Left ventricle myocardium inferior (tissue), 1 donor: ENCODE data around the gene TBXAS1. TPM values are rescaled to one million over a fixed set of nuclear protein-coding genes. Genes with fewer than 3 reads are reported as not detected.

Source experiments
- DNase-seq: peaks from one replicate; pipeline ENCODE4 v3.0.0-alpha.2; 2020
- H3K27ac ChIP-seq: fragments of 200-600 bp; replicated peaks from 2 replicates; pipeline ENCODE4 v1.8.0; 2021
- H3K27me3 ChIP-seq: fragments of 200-600 bp; 2 replicates; pipeline ENCODE4 v1.8.0; 2021; ENCODE audit warnings: low read depth
- H3K36me3 ChIP-seq: fragments of 200-600 bp; 2 replicates; pipeline ENCODE4 v1.8.0; 2021
- H3K4me1 ChIP-seq: fragments of 200-600 bp; 2 replicates; pipeline ENCODE4 v1.8.0; 2021
- H3K4me3 ChIP-seq: fragments of 200-600 bp; 2 replicates; pipeline ENCODE4 v1.8.0; 2021; ENCODE audit warnings: mild to moderate bottlenecking, moderate library complexity
- H3K9me3 ChIP-seq: fragments of 200-600 bp; replicated peaks from 2 replicates; pipeline ENCODE4 v1.8.0; 2021
- CTCF ChIP-seq: fragments of 200-600 bp; IDR thresholded peaks from 2 replicates; pipeline ENCODE4 v1.8.0; 2021; ENCODE audit warnings: antibody characterized with exemption, mild to moderate bottlenecking, borderline replicate concordance
- intact Hi-C: fragments of 100-400 bp; cut with micrococcal nuclease; formaldehyde crosslinking; loops from one replicate; pipeline ENCODE4 v1.11.0; 2022
- total RNA-seq: library from RNA; stranded (reverse); fragmentation: NEBNext Ultra II Directional; extraction: Animal tissue kit (Norgen Biotek cat#: 25700); gene quantifications from one replicate; pipeline ENCODE4 v1.2.1, GENCODE V29; 2021
- donor health status: DM: no; HTN: yes; CAD: no; lungs with severe emphysema.

Gene TBXAS1
- total RNA-seq, 1 donor from 2014 or later: 3.9 TPM

GRCh38 chr7:139854124-139854511, 25.1 kb downstream of the TBXAS1 start:
- Histone ChIP-seq H3K36me3 (no peaks in the 10 kb centered on the region), H3K9me3 (no peaks in the 10 kb centered on the region), H3K4me3 (no peak overlapping the region), H3K27me3 (no peaks in the 10 kb centered on the region), H3K4me1 (no peaks in the 10 kb centered on the region), H3K27ac (no peak overlapping the region)
- no peak for DNase-seq
- no peak for TF ChIP-seq CTCF
- intact Hi-C loops: no loop called here

GRCh38 chr7:139854803-139855497, 25.9 kb downstream of the TBXAS1 start:
- intact Hi-C loops: no loop called here
- Histone ChIP-seq H3K9me3 (no peaks in the 10 kb centered on the region), H3K36me3 (no peaks in the 10 kb centered on the region), H3K4me1 (no peaks in the 10 kb centered on the region), H3K4me3 (no peak overlapping the region), H3K27ac (peak overlapping the region; percentile 22), H3K27me3 (no peaks in the 10 kb centered on the region)
- no peak for TF ChIP-seq CTCF
- DNase-seq: no peak

GRCh38 chr7:139855498-139856270, 26.6 kb downstream of the TBXAS1 start:
- intact Hi-C loops: no loop called here
- no peaks in the 10 kb centered on the region for H3K36me3 ChIP-seq
- peak overlapping the region; percentile 22 for H3K27ac ChIP-seq
- no peak for DNase-seq
- no peak for TF ChIP-seq CTCF
- no peaks in the 10 kb centered on the region for H3K9me3 ChIP-seq
- no peaks in the 10 kb centered on the region for H3K27me3 ChIP-seq
- H3K4me3 ChIP-seq: no peak overlapping the region
- H3K4me1 ChIP-seq: no peaks in the 10 kb centered on the region

- no peak overlapping the region for H3K27ac ChIP-seq
- no peak for TF ChIP-seq CTCF
- no peaks in the 10 kb centered on the region for H3K4me1 ChIP-seq
- intact Hi-C loops: no loop called here
- no peak overlapping the region for H3K4me3 ChIP-seq
- H3K27me3 ChIP-seq: no peaks in the 10 kb centered on the region
- no peaks in the 10 kb centered on the region for H3K36me3 ChIP-seq
- H3K9me3 ChIP-seq: no peaks in the 10 kb centered on the region
- DNase-seq: no peak
These were observed 28.7 kb downstream of the TBXAS1 start for GRCh38 chr7:139857791-139858190.

GRCh38 chr7:139860090-139860775, 31.2 kb downstream of the TBXAS1 start:
- TF ChIP-seq CTCF: no peak
- peaks cover 5% of the 10 kb centered on the region for H3K27me3 ChIP-seq
- no peaks in the 10 kb centered on the region for H3K4me1 ChIP-seq
- H3K36me3 ChIP-seq: no peaks in the 10 kb centered on the region
- H3K9me3 ChIP-seq: peaks cover 9% of the 10 kb centered on the region
- intact Hi-C loops: no loop called here
- H3K27ac ChIP-seq: peak overlapping the region; percentile 51
- peak; percentile 55 for DNase-seq
- H3K4me3 ChIP-seq: no peak overlapping the region
